ENCODE measurements around the gene ACADM.
"Not testable (repeated sequence)": the region's sequence is repeated elsewhere in the genome, so short reads cannot be mapped to it uniquely, and the experiment has no call there.

DNA sequence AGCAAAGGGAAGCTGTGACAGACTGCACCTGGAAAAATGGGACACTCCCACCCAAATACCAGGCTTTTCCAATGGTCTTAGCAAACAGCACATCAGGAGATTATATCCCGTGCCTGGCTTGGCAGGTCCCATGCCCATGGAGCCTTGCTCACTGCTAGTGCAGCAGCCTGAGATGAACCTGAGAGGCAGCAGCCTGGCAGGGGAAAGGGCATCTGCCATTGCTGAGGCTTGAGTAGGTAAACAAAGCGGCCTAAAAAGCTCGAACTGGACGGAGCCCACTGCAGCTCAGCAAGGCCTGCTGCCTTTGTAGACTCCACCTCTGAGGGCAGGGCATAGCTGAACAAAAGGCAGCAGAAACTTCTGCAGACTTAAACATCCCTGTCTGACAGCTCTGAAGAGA is 53.3 kb downstream of the ACADM start:
- TF ChIP-seq, protein P1, sequence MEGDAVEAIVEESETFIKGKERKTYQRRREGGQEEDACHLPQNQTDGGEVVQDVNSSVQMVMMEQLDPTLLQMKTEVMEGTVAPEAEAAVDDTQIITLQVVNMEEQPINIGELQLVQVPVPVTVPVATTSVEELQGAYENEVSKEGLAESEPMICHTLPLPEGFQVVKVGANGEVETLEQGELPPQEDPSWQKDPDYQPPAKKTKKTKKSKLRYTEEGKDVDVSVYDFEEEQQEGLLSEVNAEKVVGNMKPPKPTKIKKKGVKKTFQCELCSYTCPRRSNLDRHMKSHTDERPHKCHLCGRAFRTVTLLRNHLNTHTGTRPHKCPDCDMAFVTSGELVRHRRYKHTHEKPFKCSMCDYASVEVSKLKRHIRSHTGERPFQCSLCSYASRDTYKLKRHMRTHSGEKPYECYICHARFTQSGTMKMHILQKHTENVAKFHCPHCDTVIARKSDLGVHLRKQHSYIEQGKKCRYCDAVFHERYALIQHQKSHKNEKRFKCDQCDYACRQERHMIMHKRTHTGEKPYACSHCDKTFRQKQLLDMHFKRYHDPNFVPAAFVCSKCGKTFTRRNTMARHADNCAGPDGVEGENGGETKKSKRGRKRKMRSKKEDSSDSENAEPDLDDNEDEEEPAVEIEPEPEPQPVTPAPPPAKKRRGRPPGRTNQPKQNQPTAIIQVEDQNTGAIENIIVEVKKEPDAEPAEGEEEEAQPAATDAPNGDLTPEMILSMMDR (IDR thresholded peaks at IDR 0.05; ENCODE audit: low read length): not testable (repeated sequence)
- TF ChIP-seq EZH2 (optimal IDR thresholded peaks at IDR 0.05; ENCODE audit: low read depth, low read length): not testable (repeated sequence)

Data from MM.1S (cell line).